Peyer's patch (tissue), 4 donors: ENCODE measurements around the gene GMPPB. TPM values are rescaled to one million over a fixed set of nuclear protein-coding genes. Genes with fewer than 3 reads are reported as not detected.

ENCODE experiments used
- DNase-seq, 3 donors: peaks; one replicate each; pipeline ENCODE4 v3.0.0-alpha.2; 2017 to 2019
- H3K27ac ChIP-seq, 4 donors: fragments of 200-600 bp; sonication (generic); one replicate each; pipeline ENCODE4 v1.5.1; 2016 to 2019
- H3K27me3 ChIP-seq, 2 donors: fragments of 200-600 bp; sonication (generic); one replicate each; pipeline ENCODE4 v1.5.1; 2019
- H3K36me3 ChIP-seq, 3 donors: fragments of 200-600 bp; sonication (generic); one replicate each; pipeline ENCODE4 v1.5.1; 2016 to 2019
- H3K4me1 ChIP-seq, 4 donors: fragments of 200-600 bp; sonication (generic); one replicate each; pipeline ENCODE4 v1.5.1; 2016 to 2019
- H3K4me3 ChIP-seq, 4 donors: fragments of 200-600 bp; sonication (generic); 1 replicate in 3 of 4; 2 replicates in 1 of 4; pipeline ENCODE4 v1.5.1; 2016 to 2019; ENCODE audit warnings: mild to moderate bottlenecking in 1 of 4
- H3K9me3 ChIP-seq, 4 donors: fragments of 200-600 bp; sonication (generic); one replicate each; pipeline ENCODE4 v1.5.1; 2016 to 2019; ENCODE audit warnings: mild to moderate bottlenecking in 1 of 4
- POLR2A ChIP-seq, 2 donors: fragments of 450-650 bp; IDR thresholded peaks; one replicate each; pipeline ENCODE4 v1.5.1; 2017; ENCODE audit warnings: antibody characterized with exemption in 2 of 2, mild to moderate bottlenecking in 2 of 2, moderate library complexity in 2 of 2
- total RNA-seq, 4 donors: library from RNA; depleted of rRNA; stranded (reverse); fragments of >200 nt; gene quantifications; one replicate each; pipeline ENCODE4 v1.1.0, GENCODE V29; 2016
- TF ChIP-seq, protein P1 (sequence below), 6 experiments: fragments of 450-650 bp in 4 of 6; fragments of 200-600 bp in 2 of 6; sonication (generic) in 1 of 6; IDR thresholded peaks; one replicate each; pipeline ENCODE4 v1.5.1; 2017 to 2019; ENCODE audit warnings: antibody characterized with exemption in 6 of 6, mild to moderate bottlenecking in 3 of 6, moderate library complexity in 1 of 6

The GMPPB gene
- total RNA-seq, 4 donors from 2014 or later = 35.4 to 46.4 (median 40.7) TPM

DNA sequence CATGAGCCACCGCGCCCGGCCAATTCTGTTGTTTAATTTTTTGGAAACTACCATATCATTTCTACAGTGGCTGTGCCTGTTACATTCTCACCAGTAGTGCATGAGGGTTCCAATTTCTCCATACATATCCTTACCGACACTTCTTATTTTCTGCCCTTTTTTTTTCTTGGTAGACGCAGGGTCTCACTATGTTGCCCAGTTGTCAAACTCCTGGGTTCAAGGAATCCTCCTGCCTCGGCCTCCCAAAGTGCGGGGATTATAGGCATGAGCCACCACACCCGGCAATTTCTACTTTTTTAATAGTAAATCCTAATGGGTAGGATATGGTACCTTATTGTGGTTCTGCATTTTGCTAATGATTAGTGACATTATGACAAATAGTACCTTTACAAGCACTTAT lies 13.9 kb downstream of the GMPPB start:
- no peak overlapping the region for H3K4me3 ChIP-seq
- no peaks in the 10 kb centered on the region for H3K9me3 ChIP-seq
- H3K27me3 ChIP-seq = no peaks in the 10 kb centered on the region
- DNase-seq = no peak
- no peaks in the 10 kb centered on the region for H3K4me1 ChIP-seq
- H3K36me3 ChIP-seq = peaks cover 0 to 44% (median 0%) of the 10 kb centered on the region in 3 donors
- TF ChIP-seq, protein P1, sequence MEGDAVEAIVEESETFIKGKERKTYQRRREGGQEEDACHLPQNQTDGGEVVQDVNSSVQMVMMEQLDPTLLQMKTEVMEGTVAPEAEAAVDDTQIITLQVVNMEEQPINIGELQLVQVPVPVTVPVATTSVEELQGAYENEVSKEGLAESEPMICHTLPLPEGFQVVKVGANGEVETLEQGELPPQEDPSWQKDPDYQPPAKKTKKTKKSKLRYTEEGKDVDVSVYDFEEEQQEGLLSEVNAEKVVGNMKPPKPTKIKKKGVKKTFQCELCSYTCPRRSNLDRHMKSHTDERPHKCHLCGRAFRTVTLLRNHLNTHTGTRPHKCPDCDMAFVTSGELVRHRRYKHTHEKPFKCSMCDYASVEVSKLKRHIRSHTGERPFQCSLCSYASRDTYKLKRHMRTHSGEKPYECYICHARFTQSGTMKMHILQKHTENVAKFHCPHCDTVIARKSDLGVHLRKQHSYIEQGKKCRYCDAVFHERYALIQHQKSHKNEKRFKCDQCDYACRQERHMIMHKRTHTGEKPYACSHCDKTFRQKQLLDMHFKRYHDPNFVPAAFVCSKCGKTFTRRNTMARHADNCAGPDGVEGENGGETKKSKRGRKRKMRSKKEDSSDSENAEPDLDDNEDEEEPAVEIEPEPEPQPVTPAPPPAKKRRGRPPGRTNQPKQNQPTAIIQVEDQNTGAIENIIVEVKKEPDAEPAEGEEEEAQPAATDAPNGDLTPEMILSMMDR (IDR thresholded peaks at IDR 0.05) = no peak
- TF ChIP-seq POLR2A (IDR thresholded peaks at IDR 0.05) = no peak
- H3K27ac ChIP-seq = no peak overlapping the region

DNA sequence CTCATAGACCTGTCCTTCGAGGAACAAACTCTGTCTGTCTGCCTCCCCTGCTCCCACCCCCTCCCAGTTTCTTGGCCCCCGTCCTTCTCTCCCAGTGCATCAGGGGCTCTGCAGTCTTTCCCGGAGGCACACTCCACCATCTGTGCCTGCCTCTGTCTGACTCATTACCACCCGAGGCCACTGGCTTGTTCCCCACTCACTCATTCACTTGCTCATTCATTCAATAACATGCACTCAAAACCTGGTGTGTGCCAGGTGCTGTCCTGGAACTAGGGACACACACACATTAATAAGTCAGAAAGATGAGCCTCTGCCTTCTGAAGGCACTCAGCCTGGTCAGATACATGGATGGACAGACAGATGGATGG lies 16.7 kb downstream of the GMPPB start:
- TF ChIP-seq POLR2A (IDR thresholded peaks at IDR 0.05) = no peak
- TF ChIP-seq, protein P1 (IDR thresholded peaks at IDR 0.05) = no peak
- Histone ChIP-seq H3K27me3 (no peaks in the 10 kb centered on the region), H3K4me1 (no peaks in the 10 kb centered on the region), H3K27ac (no peak overlapping the region), H3K36me3 (peaks cover 0 to 50% (median 0%) of the 10 kb centered on the region in 3 donors), H3K4me3 (no peak overlapping the region), H3K9me3 (no peaks in the 10 kb centered on the region)
- DNase-seq = no peak

DNA sequence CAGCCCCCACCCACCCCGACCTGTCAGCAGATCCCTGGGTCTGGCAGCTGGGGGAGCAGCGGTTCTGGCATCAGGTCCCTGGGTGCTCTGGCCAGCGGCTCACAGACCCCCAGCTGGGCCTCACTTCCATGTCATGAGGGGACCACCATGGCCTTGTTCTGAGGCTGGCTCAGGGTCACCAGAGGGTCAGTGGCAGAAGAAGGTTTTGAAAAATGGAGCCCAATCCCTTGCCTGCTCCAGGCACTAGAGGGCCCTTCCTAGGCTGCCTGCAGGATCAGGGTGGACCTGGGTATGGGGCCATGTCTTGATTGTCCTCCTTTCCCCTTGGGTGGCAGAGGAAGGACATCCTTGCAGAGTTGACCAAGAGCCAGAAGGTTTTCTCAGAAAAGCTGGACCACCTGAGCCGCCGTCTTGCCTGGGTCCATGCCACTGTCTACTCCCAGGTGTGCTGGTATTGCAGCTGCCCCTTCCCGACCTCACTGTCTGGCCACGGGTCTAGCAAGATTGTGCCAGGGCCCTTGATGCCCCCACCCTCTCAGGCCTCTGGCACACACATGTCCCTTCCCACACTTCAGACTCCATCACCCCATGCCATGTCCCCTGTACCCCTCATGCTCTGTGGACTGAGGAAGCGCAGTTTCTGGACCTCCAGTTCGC lies 17.2 kb downstream of the GMPPB start:
- DNase-seq = no peak
- no peaks in the 10 kb centered on the region for H3K9me3 ChIP-seq
- H3K27ac ChIP-seq = no peak overlapping the region
- H3K4me1 ChIP-seq = no peaks in the 10 kb centered on the region
- H3K36me3 ChIP-seq = peaks cover 0 to 51% (median 0%) of the 10 kb centered on the region in 3 donors
- TF ChIP-seq POLR2A (IDR thresholded peaks at IDR 0.05) = no peak
- TF ChIP-seq, protein P1 (IDR thresholded peaks at IDR 0.05) = no peak
- no peaks in the 10 kb centered on the region for H3K27me3 ChIP-seq
- H3K4me3 ChIP-seq = no peak overlapping the region

DNA sequence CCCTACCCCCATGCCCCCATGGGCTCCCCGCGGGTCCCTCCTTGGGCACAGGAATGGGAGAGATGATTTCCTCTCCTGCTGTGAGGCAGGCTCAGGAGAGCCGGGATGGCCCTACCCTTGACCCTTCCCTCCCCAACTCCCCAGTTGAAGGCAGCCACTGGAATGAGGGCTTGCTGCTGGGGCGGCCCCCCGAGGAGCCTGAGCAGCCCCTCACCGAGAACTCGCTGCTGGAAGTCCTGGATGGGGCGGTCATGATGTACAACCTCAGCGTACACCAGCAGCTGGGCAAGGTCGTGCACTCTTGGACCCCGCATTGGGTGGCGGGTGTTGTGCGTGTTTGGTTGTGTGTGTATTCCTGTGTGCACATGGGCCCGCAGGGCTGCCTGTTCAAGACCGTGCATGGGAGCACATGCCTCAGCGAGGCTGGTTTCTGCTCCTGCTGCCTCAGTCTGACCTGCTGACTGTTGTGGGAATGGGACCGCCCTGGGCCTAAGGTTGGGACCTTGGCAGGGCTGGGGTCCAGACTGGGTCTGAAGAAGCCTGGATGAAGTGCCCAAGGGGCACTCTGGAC lies 18.3 kb downstream of the GMPPB start:
- H3K27ac ChIP-seq = no peak overlapping the region
- TF ChIP-seq, protein P1 (IDR thresholded peaks at IDR 0.05) = no peak
- TF ChIP-seq POLR2A (IDR thresholded peaks at IDR 0.05) = no peak
- H3K4me3 ChIP-seq = no peak overlapping the region
- peaks cover 0 to 62% (median 0%) of the 10 kb centered on the region in 3 donors for H3K36me3 ChIP-seq
- no peaks in the 10 kb centered on the region for H3K27me3 ChIP-seq
- H3K9me3 ChIP-seq = no peaks in the 10 kb centered on the region
- DNase-seq = no peak
- H3K4me1 ChIP-seq = no peaks in the 10 kb centered on the region

DNA sequence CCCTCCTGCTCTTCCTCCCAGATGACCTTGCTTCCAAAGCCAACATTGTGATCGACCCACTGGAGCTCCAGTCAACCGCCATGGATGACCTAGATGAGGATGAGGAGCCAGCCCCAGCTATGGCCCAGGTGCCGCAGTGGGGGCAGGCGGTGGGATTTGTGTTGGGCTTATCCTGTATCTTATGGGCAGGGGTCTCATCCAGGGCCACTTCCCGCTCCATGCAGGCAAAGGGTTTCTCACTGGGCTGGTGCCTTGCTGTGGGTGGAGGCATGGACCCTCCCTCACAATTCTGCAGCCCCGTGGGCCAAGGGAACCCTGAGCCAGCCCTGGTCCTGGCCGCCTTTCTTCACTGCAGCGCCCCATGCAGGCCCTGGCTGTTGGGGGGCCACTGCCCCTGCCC lies 19.1 kb downstream of the GMPPB start:
- no peak for DNase-seq

More for the DNA sequence above, 19.1 kb downstream of the GMPPB start:
- no peaks in the 10 kb centered on the region for H3K4me1 ChIP-seq
- H3K27ac ChIP-seq = no peak overlapping the region
- H3K36me3 ChIP-seq = peaks cover 0 to 70% (median 0%) of the 10 kb centered on the region in 3 donors
- no peak for TF ChIP-seq POLR2A (IDR thresholded peaks at IDR 0.05)
- TF ChIP-seq, protein P1 (IDR thresholded peaks at IDR 0.05) = no peak
- no peak overlapping the region for H3K4me3 ChIP-seq
- no peaks in the 10 kb centered on the region for H3K27me3 ChIP-seq
- H3K9me3 ChIP-seq = no peaks in the 10 kb centered on the region
